CD4-positive, alpha-beta T cell treated with Interleukin-2 at 100 ng/mL for 4 hours (primary cell): ENCODE measurements around the gene TUFM.
"Not testable (repeated sequence)": the region's sequence is repeated elsewhere in the genome, so short reads cannot be mapped to it uniquely, and the experiment has no call there.

Source experiments
- DNase-seq: peaks from one replicate; pipeline ENCODE4 v3.0.0-alpha.2; 2020; ENCODE audit warnings: low spot score

The TUFM gene

DNA sequence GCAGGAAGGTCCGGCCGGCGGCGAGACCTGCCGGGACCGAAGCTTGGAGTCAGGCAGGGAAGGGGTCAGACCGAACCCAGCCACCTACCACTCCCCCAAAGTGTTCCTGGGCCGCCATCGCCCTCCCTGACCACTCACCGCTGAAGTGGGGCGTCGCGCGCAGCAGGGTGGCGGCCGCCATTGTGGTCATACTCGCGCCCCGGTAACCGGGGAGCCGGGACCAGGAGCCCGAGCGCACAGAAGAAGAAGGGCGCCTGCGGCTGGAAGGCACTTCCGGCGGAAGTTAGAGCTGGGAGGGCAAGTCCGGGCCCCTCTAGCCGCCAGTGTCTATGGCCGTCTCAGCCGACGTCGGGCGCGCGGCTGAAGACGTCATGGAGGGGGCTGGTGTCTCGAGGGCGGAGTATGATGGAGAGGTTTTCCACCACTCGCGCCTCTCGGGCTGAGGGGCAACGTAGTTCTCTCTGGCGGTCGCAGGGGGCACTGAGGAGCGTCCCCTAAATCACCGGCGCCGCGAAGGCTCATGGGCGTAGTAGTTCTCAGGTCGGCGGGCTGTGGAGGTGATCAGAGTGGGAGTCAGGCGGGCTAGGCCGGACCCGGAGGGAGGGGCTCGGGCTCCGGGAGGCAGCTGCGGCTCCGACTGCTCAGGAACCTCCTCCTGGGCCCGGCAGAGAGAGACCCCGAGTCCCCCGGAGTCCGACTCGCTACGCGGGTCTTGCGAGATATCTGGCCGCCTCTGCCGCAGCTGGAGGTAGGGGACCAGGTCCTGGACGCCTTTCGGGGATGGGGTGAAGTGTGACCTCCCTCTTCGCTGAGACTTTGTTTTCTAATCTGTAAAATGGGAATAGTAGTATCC, at the start of gene TUFM:
TSS of gene TUFM (minus strand) at position 269 of the 853 bp plus-strand sequence. CDS start at position 190, 79 bp downstream.
- peak; percentile 99 for DNase-seq

DNA sequence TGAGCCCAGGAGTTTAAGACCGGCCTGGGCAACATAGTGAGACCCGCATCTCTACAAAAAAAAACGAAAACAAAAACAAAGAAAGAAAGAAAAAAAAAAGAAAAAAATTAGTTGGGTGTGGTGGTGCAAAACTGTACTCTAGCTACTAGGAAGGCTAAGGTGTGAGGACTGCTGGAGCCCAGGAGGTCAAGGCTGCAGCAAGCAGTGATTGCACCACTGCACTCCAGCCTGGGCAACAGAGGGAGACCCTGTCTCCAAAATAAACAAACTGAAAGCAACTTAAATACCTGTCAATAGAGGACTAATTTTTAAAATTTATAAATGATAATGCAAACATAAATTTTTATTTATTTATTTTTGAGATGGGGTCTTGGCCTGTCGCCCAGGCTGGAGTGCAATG, 49.5 kb upstream of the TUFM start:
- no peak for DNase-seq

DNA sequence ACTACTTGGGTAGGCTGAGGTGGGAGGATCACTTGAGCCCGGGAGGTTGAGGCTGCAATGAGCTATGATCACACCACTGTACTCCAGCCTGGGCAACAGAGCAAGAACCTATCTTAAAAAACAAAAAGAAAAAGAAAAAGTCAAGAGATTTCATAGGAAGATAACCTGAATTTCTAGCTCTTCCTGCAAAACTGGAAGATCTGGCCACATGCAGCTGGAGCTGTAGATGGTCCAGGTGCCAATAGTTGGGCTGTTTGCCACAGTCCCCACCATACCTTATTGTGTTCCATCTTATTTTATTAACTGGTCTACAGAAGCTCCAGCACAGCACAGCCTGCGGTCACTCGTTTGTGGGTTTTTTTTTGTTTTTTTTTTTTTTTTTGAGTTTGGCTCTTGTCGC, 47.1 kb upstream of the TUFM start:
- DNase-seq, result no peak

DNA sequence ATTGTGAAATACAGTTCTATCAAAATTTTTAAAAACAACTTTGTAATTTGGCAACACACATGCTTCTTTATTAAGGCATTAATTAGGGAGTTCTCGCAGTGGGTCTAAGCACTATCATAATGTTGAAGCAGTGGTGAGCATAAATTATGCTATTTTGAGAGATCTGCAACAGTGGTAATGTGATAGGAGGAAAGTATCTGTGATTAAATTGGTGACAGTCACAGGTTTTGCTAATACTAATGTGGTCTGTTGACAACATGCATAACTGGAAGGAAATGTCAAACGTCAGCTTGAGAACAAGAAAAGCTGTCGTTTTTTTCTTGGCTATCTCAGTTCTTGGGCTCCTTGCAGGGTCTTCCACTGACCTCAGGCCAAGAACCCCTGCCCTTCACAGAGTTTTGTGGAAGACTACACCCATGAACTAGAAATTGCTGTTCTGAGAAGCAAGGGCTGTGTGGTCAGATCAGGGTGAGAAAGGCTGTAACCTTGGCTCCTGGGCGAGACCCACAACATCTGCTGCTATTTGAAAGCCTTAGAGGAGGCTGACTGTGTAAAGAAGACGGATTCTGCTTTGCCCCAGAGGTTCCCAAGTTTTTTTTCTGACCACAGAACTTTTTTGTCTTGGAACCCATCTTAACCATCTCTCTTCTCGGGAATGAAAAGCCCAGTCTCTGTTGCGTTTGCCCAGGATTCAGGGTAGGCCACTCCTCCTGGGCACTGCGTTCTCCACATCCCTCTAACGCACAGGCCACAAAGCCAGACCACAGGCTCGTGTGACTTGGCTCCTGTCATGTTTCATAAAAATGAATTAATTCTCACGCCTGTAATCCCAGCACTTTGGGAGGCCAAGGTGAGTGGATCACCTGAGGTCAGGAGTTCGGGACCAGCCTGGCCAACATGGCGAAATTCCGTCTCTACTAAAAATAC, 46.1 kb upstream of the TUFM start:
- no peak for DNase-seq

DNA sequence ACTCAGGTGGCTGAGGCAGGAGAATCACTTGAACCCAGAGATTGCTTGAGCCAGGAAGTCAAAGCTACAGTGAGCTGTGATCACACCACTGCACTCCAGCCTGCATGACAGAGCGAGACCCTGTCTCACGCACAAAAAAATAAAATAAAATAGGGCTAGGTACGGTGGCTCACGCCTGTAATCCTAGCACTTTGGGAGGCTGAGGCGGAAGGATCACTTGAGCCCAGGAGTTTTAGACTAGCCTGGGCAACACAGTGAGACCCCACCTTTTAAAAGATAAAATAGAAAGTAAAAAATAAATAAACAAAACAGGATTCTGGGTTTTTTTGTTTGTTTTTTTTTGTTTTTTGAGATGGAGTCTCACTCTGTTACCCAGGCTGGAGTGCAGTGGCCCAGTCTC, 44.2 kb upstream of the TUFM start:
- not testable (repeated sequence) for DNase-seq

DNA sequence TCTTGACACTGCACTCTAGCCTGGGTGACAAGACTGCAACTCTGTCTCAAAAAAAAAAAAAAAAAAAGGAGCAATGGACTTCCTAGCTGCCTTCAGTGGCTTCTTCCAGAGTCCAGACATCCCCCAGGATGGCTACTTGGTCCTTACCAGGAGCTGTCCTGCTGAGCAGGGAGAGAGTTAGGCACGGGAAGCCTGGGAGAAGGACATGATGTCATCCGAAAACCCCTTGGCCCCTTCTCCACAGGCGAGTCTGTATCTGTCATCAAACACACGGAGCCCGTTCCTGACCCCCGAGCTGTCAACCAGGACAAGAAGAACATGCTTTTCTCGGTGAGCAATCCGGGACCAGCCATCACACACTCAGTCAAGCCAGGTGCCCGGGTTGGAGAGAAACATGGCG, 40.8 kb upstream of the TUFM start:
- no peak for DNase-seq

DNA sequence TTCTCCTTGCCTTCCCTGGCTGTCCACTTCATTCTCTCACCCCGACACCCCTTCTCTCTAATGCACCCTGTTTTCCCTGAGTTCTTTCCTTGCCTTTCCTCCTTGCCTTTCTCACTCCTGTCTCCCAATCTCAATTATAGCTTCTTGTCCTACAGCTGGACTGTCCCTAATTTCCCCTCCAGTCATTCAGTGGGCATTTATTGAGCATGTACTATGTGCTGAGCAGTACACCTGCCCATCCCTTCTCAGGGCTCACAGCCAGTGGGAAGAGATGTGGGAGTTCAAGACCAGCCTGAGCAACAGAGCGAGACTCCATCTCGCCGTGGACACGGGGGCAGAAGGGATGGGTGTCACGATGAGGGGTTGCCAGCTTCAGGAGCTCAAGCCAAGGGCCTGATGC, 37.9 kb upstream of the TUFM start:
- no peak for DNase-seq

DNA sequence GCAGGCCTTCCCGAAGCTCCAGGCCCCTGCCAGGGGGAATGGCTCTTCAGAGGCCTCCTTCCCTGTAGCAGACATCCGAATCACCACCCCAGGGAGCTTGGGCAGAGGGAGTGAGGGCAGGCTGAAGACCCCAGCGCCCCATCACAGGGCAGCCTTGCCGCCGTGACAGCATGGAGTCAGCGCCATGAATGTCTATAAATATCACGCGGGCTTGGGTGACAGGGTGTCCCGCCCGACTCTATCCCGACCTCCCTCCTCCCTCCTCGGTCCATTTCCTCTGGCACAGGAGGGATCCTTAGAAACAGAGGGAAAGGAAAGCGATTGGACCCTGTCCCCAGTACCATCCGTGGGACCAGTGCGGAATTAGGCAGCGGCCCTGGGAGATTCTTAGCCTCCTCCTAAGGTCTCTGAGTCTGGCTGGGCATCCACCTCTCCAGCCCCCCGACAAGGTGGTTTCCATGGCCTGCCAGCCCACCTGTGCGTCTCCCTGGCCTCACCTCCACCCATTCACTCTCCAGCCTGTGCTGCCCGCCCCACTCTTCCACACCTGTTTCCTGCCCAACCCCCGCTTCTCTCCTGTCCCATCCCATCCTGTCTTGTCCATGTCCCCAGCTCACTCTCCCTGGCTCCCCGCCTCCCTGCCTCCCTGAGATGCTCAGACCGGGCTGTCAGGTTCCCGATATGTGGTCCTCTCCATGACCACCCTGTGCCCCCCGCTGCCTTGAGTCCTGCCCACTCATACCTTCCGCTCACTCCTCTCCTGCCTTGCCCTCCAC, 37.3 kb upstream of the TUFM start:
- DNase-seq, result no peak

DNA sequence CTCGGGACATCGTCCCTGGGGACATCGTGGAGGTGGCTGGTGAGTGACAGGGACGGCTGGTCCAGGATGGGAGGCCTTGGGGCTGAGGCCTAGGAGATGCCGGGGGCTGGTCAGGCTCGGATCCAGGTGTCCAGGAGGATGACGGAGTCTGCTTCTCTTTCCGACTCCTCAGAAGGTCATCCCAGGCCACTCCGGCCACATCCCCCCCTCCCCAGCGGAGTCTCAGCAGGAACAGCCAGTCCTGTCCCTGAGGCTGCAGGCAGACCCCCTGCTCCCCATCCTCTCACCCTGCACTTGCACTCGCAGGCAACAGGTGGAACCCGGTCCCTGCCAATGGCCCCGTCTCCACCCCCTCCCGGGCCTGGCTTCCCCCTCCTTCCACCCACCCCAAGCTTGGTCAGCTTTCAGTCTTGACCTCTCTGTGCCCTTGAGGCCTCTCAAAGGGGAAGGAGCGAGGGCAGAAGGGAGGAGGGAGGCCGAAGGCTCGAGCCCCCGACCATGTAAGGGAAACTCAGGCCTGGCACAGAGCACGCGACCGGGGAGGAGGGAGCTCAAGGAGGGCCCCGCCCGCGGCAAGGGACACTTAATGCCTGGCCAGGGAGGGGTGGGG, 36.5 kb upstream of the TUFM start:
- no peak for DNase-seq

DNA sequence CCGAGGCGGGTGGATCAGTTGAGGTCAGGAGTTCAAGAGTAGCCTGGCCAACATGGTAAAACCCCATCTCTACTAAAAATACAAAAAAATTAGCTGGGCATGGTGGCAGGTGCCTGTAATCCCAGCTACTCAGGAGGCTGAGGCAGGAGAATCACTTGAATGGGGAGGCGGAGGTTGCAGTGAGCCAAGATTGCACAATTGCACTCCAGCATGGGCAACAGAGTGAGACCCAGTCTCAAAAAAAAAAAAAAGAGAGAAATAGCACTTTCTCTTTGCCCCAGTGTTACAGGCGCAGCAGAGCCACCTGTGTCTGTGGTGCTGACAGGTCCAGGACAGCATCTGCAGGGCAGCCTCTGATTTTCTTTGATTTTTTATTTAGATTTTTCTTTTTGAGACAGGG, 35.4 kb upstream of the TUFM start:
- not testable (repeated sequence) for DNase-seq

DNA sequence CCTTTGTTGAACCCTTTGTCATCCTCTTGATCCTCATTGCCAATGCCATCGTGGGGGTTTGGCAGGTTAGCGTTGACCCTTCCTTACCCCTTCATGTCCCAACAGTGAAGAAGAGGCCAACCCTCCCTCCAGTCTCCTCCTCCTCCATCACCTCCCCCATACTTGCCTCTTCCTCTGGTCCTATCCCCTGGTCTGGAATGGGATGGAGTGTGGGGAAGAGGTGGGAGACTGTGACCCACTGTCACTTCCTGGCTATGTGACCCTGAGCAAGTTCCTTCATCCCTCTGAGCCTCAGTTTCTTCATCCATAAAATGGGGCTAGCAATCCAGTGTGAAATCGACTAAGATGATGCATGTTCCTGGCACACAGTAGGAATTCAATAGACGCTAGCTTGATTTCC, 34.8 kb upstream of the TUFM start:
- no peak for DNase-seq

DNA sequence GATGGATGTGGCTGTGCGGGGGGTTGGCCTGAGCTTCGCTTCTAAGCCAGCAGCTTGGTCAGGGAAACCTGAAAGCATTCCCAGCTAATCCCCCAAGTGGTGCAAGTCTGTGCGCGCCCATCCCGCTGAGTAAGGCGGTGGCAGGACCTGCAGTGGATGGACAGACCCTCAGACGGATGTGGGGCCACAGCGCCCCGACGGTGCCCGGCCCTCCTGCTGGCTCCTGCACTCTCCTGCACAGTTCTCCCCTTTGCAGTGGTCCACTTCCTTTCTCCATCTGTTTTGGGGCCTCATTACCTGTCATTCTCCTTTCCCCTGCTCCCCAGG, 34.4 kb upstream of the TUFM start:
- DNase-seq, result no peak

DNA sequence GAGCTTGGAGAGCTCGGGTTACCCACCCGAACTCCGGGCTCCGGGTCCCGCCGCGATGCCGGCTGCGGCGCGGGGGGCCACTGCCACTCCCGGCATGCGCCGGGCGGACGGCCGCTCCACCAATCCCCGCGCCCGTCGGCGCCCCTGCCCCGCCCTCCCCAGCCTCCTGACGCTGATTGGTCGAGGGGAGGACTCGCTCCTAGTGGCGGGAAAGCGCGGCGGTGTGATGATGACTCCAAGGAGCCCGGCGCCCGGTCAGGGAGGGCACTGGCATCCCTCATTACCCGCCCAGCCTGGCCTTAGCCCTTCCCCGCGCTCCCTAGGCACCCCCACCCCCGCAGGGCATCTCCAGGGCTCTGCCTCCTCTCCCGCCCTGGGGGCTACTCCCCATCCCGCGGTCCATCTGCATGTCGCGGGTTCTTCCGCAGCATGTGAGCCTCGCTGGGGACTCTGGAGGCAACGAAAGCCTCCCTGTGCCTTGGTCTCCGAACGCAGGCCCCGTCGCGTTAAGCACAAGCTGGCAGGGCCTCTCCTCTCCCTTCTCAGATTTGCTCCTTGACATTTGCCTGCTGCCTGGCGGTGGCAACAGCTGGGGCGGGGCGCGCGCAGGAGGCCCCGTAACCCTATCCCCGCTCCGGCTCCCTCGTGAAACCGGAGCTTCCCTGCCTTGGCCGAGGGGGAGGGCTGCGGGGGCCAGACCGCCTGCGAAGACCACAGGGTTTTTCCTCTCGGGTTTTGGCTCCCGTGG, 33.9 kb upstream of the TUFM start:
- DNase-seq, result peak; percentile 90

DNA sequence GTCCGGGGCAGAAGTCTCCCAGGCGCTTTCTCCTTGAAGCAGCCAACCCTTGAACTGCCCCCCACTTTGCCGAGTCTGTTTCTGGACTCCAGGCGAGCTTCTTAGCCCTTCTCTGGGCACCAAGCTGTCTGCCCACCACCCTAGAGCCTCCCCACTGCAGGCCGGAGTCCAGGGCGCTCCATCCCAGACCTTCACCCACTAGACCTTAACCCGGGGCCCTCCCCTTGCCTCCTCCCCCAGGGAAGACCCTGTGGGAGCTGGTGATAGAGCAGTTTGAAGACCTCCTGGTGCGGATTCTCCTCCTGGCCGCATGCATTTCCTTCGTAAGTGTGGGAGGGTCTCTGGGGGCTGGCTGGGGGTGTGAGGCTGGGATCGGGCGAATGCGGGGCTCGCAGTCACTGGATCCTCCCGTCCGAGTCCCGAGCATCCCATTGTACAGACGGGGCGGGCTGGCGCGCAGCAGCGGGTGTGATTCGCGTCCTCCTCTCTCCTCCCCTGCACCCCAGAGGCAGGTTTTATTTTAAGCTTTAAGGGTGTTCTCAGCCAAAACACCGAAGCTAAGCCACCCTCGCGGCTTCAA, 33.2 kb upstream of the TUFM start:
- DNase-seq, result no peak

DNA sequence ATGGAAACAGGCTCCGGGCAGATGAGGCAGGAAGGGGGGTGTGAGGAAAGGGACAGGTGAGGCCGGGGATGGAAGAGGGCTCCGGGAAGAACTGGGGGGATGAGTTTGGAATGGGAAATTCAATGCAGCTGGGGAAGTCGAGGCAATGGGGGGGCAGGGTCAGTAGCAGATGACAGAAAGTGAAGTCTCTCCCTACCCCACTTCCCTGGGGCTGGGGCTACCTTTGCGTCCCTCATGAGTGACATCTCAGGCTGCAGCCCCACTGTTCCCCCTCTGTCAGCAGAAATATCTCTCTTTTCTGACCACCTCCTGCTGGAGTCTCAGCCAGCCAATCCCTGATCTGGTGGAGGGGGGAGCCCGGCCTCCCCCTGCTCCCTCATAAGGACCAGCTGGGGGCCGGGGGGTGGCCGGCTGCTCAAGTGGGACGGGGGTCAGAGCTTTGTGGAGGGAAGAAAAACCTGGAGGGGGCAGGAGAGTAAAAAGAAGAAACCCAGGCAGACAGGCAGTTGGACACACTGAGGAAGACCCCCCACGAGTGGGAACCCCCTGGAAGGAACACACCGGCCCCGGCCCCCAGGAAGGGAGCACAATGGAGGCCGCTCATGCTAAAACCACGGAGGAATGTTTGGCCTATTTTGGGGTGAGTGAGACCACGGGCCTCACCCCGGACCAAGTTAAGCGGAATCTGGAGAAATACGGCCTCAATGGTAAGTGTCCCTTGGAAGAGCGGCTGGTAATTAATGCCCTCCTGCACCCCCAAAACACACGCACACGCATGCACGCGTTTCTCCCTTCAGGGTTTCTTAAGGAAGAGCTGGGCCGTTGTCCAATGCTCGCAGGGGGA, 32.2 kb upstream of the TUFM start, which contains the start of gene ATP2A1:
TSS of gene ATP2A1 (plus strand) at position 406 of the 844 bp plus-strand sequence. CDS start at position 590, 184 bp downstream.
- DNase-seq, result no peak

DNA sequence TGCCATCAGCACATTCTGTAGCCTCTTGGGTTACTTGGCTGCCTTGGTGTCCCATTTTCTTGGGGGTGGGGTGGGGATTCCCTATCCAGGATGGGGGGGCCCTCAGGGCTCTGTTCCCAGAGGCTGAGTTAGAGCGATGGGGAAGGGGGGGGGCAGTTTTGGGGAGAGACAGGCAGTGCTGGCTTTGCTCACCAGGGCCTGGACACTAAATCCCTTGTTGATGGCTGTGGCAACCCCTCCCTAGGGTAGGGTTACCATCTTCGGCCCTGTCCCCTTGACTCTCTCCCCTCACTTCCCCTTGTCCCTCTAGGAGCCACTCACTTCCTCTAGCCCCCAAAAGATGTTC, 31.5 kb upstream of the TUFM start:
- DNase-seq, result no peak

DNA sequence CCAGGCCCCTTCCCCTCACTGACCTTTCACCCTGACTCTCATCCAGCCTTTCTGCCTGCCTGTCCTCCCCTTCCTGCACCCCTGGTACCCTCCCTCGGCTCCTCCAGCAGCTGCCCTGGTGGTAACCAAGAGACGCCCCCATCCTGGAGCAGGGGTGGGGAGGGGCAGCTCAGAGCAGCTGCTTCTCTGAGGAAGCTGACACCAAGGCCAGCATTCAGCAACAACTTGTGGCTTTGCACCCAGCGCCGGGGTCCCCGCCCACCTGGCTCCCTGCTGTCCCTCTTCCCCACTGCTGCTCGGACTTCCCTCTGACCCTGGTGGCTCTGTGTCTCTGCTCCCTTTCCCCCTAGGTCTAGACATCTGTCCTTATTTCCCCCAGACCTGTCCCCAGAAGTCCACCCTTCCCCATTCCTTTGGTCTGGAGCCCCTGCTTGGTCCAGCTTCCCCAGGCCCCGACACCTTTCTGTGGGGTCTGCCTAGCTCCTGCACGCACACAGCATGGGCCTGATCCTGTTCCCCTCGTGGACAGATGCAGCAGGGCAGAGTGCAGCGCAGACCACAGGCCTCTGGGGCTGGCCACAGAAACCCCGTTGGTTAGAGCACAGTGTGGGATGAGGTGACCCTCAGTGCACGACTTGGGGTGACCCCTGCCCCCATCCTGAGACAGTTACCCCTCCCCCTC, 31.0 kb upstream of the TUFM start:
- DNase-seq, result no peak

DNA sequence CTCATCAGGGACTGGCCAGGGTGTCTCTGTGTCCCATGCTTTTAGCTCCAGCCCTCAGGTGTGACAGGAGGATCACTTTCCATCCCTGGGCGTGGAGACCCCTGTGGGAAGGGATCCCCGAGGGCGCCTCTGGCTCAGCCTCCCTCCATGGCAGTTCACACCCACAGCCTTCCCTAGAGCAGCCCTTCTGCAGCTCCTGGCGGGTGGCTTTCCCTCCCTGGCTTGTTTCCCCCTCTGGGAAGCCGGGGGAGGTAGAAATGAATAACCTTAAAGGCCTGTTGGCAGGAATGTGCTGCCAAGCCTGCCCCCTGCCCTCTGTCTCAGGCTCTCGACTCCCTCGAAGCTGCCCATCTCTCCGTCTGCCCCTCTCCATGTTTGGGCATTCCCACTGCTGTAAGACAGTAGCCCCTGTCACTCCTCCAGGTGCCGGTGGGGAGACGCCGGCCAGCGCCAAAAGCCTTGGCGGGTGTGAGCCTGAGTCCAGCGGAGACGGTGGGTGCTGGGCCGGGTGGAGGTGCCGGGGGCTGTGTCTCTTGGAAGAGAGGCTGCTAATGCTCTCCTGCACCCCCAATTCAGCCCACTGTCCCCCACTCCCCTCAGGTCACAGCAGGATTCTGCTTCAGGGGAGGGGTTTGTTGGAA, 30.0 kb upstream of the TUFM start:
- no peak for DNase-seq
